HUDEP-2 (cell line): ENCODE data around the gene IL17RD.

Source experiments
- DNase-seq, 76 experiments: peaks; one replicate each; lab custom pipeline; 2025; ENCODE audit not compliant: unreplicated experiment in 76 of 76; lab: John Stamatoyannopoulos, UW

IL17RD gene

DNA sequence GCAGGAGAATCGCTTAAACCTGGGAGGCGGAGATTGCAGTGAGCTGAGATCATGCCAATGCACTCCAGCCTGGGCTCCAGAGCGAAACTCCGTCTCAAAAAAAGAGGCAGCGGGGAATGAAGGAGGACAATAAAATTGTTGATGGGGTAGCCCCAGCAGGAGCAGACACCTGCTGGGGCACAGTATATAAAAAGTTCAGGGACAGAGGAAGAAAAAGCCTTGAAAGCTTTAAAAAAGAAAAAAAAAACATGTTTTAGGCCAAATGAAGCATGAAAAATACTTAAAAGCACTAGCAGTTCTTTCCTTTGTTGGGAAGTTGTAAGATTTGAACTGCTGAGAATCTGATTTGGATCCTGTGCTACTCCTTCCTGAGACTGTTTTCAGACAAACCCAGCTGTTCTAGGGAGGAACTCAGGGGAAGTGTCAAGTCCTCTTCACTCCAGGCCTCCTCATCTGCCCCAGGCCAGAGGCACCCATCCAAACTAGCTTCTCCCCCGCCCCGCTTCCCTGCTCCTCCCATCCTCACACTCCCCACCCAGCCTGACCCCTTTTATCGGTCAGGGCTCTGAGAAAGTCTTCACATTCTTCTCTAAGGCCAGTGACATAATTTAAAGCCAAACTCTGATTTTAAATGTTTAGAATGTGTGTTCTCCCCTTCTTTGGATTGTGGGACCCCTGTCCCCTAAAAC lies 4.9 kb downstream of the IL17RD start:
- no peak for DNase-seq

DNA sequence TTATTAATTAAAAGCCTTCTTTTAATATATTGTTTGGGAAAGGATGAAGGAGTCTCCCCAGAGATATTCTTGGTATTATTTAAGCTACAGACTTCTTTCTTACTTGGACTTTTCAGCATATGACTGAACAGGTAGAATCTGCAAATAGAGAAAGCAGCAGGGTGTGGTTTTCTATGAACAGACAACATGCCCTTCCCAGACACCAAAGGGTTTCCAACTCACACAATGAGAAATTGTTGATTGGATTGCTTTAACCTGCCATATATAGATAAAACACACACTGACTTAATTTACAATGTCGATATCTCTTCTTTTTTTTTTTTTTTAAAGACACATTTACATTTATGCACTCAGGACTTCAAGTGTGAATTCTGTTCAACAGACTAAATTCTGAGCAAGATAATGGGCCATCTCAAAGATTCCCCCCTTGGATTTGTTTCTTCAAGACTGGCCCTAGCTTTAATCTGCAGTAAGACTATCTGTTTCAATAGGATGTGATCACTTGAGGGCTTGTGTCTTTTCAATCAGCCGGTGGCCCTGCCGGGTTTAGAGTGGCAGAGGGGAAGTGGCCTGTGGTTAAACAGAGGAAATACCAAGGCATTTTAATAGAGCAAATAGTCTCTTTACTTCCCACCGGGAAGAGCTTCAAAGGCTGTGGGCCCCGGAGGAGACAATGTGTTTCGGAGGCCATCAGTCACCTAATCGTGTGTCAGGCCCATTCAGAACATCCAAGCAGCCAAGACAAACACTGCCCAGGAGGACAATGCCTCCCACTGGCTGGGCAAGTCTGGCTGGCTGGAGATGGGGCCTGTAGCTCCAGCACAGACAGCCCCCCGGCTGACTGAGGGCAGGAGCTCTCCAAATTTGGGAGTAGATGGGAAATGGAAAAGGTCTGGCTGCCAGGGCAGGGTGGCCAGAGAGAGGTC lies 6.1 kb downstream of the IL17RD start:
- DNase-seq = no peak

DNA sequence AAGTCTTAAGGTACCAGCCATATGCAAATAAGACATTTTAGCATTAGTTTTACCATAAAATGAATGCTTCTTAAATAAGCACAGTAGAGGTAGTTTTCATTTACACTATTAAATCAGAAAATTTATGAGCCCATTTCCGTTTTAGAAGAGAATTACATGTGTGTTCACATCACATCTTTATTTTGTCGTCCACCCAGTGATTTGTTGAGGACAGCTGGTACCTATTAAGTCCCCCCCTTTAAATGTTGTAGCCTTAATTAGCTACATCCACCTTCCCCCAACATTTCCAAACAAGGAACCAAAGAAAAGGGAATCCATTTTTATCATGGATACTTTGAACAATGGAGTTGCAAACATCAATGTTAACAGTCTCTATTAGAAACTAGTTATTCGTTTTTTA lies 6.8 kb downstream of the IL17RD start:
- no peak for DNase-seq

DNA sequence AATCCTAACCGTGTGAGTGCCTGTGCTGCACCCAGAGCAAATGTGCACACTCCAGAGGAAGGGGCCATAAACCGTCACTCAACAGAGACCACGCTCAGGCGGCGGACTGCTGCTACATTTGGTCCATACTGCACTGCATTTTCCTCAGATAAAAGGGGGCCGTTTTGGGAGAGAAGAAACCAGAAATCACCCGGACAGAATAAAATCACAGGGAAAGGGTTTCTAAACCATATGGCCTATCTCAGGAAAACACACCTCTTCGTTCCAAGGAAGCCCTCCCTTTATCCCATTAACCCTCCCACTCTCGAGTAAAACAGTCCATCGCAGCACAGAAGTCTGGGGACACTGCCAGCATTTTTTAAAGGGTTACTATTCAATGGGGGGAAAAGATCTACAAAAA lies 7.6 kb downstream of the IL17RD start:
- no peak for DNase-seq

DNA sequence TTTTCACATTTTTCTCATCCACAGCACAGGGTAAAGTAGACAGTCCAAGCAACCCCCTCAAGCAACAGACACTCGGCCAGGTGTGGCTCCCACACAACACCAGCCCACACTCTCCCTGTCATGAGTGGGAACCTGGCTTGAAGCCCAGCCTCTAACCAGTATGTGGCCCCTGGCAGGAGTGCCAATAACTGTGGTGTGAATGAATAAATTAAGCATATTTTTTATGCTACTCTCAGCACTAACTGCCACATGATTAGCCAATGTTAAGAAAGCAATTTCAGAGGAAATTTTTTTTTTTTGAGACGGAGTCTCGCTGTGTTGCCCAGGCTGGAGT lies 9.9 kb downstream of the IL17RD start:
- no peak for DNase-seq

DNA sequence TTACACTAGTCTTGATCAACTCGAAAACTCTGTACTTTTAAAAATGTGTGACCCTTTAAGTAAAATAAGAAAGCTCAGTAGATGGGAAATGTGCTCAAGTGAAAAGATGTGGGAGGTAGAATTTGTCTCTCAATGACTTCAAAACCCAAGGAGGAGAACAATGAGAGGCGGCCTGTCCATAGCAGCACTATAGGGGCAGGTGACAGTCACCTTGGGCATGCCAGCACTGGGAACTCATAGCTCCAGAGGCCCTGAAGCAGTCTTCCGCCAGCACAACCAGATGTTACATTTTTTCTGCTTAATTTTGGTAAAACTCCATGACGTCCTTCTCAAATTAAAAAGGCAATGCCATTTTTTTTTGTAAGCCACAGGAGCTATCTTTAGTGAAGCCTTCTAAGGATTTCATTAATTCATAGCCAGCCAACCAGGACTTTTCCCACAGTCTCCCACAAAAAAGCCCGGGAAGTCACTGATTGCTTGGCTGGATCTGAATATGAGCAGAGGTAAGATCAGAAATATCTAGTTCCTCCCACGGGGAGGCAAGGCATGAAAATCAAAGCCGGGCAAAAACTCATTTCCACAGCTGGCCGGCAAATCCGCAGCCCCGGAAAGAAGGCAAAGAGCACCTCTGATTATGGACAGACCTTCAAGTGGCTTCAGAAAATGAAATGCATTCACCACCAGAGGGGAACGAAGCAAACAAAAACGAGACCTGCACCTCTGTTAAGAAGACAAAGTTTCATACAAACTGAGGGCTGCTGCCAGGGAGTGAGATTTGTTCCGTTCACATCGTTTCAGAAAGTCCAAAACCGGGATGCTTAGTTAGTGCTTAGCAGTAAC lies 10.5 kb downstream of the IL17RD start:
- DNase-seq = no peak

DNA sequence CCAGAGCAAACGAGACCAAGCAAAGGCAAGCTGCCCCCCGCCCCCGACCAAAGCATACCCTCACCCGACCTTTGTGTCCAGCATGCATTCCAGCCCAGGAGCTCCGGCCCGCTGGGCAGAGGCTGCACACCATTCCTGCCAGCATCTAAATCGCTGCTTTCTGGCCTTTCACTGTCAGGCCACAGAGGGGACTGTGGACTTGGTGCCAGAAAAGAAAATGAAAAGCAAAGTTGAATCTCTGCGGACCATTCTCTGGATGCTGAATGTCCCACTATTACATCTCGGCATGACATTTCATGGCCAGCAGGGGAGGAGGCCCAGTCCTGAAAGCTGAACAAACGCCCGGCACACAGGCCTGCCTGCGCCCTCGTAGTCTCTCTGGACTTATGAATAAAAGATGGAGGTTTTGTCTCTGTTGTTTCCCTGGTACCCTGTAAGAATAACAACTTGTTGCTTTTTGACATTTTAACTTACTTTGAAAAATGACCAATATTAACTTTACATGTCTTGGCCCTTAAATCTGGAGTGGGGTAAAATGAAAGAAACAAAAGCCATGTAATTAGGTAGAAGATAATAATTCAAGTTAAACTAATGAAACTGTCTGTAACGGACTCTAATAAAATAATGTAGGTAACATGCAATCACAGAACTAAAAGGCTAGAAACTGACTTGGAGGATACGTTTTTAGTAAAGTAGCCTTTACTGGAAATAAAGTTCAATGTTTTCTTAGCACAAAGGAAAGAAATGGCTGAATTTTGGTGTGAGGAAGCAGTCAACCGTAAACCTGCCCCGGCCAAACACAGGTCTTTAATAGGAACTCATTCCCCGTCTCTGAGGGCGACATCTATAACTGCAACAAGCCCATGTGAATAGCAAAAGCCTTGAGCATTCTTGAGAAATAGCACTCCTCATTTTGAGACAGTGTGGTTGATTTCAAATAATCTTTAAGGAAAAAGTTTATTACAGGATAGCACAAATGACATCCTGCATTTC lies 12.7 kb downstream of the IL17RD start:
- no peak for DNase-seq

DNA sequence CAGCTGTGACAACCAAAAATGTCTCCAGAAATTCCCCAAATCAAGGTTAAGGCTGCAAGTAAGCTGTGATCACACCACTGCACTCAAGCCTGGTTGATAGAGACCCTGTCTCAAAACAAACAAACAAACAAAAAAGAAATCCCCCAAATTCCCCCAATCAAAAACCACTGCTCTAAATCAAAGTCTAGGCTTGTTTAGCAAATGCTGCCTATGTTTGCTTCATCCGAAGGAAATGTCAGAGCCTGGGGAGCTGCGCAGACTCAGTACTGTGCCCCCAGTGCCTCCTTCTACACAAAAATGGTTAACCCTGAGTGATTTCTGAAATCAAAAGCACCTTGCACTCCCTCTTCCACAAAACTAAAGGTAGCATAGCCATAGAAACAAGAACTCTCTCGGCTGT lies 13.4 kb downstream of the IL17RD start:
- no peak for DNase-seq

DNA sequence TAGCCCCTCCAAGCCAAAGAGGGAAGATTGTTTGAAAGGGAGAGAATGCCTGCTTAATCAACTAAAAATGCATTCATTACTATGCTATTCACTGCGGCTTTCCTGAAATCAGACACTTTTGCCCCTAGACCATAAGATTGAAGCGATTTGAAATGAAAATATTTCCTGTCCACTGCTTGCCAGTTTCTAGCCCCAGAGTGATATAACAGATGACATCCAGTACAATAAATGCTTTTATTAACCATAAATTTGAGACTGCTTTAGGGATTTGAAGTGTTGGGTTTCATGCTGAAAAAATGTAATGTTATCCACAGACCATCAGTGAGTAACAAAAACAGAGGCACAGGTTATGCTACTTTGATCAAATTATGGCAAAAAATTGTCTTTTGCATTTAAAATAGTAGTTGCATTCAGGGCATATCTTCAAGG lies 14.1 kb downstream of the IL17RD start:
- DNase-seq = no peak

DNA sequence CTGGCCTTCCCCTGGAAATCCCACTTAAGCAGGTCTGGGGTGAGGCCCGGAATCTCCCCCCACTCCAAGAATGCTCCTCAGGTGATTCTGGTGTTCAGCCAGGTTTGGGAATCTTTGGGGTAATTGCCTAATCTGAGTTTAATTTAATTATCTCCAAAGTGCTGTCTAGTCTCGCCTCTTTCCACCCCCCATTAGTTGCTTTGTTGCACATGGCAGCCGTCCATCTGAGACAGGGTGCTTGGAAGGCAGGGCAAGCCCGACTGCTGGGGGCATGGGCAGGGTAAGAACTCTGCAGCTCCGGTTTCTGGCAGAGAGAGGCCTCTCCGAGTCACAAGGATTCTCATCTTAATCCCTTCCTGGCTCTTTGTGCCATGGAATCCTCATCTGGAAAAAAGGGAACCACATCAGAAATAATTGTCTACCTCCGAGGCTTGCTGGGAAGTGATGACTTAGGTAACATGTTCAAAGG lies 15.0 kb downstream of the IL17RD start:
- no peak for DNase-seq

DNA sequence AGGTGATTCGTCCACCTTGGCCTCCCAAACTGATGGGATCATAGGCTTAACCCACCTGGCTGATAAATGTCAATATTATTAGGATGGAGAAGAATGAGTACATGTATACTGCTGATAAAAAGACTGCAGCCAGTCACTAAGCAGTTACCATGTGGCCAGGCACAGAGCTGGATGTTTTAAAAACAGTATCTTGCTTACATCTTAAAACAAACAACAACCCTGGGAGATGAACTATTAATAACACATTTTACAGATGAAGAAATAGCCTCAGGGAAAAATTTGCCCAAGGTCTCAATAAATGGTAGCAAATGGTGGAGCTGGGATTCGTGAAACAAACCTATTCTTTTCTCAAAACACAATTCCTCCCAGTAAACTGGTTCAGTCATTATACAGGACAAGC lies 18.1 kb downstream of the IL17RD start:
- DNase-seq = no peak

DNA sequence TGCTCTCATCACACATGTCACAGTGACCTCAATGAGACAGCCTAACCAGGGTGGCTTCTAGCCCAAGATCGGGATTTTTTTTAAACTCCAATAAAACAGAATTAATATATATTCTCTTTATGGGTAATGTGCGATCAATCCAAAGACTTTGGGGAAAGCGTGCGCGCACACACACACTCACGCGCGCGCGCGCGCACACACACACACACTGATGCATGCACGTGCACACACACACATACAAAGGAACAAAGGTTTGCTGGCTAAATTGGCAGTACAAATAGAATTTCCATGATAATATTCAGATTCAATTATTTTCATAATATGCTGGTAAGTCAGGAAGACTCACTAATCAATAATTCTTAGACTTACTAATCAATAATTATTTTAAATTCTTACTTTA lies 19.3 kb downstream of the IL17RD start:
- no peak for DNase-seq

DNA sequence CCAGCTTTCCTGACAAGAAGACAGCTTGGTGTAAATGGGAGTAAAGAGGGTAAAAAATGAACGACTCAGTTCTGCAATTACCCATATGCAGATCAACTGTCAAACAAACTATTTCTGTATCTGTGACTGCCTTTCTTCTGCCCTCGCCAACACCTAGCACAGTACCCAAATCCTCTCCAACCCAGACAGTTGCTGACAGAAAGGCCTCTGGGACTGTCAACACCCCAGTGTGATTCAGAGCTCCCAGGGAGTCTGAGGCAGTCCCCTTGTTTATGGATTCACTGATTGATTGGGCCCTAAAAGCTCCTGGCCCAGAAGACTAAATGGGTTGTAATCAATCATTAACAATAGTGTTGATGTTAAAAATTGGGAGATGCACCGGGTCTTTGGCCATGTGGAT lies 20.2 kb downstream of the IL17RD start:
- no peak for DNase-seq

DNA sequence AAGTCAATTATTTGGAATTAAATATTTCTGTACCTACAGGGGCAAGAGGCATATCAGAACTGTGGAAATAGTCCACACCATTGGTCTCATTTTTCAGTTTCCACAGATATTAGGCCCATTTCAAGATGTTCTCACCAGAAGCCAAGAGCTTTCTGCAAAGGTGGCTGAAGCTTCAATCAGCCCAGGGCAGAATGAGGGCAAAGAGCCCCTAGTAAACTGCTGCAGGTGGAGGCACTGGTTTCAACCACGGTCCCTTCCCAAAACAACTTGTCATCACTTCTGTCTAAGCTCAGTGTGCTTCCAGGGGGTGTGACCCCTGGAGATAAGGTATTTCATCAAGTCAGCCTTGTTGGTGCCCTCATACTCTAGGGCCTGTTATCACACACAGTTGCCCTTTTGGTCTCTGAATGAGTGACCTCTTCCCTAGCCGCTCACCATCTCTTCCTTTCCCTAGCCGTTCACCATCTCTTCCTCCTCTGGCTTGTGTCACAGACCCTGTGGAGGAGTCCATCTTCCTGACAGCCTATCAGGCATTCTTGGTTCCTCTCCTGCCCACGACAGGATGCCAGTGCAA lies 21.2 kb downstream of the IL17RD start:
- no peak for DNase-seq

DNA sequence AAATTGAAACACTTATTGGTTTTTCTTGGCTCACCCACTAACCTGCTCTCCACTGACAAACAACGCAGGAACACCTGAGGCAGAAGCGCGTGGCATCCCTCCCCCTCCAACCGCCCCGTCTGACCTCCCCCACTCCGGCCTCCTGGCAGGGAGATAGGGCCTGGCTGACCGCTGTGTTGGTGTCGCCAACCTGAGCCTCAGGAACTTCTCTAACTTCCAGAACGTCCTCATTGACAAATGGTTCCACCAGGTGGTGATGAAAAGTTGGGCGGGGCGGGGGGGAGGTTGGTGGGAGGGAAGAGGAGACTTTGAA lies 22.8 kb downstream of the IL17RD start:
- DNase-seq = no peak

DNA sequence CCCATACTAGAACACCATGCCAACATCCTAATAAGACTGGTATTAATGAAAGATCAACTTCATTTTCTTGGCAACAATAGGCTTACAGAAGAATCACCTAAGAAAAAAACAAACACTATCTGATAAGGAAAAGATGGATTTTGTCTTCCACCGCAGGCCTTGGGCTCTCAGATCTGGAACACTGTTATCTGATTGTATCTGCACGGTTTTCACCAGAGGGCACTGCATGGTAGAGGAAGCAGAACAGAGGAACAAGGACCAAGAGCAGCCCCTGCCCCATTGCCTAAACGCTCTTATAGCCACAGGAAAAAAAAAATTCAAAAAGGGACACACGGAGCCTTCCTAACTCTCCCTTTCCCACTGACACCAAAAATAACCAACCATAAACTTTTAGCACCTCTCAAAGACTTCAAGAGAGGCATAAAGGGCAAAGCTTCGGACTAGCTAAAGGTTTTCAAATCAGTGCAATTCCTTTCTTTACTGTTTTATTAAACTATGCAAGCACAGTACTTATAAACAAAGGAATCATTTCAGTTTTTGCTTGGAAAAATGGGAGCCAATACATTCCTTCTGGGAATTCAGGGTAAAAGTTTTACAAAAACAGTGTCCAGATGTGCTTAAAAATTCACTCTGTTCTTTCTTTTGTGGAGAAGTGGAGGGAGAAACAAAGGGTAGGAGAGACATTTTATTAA lies 23.3 kb downstream of the IL17RD start:
- DNase-seq = no peak

DNA sequence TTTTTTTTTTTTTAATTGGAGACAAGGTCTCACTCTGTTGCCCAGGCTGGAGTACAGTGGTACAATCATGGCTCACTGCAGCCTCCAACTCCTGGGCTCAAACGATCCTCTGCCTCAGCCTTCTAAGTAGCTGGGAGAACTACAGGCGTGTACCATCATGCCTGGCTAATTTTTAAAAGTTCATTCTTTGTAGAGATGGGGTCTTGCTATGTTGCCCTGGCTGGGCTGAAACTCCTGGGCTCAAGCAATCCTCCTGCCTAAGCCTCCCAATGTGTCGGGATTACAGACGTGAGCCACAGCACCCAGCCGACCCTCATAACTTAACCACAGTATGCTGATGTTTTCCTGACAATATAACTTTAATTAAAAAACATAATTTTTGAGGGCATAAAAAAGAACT lies 24.3 kb downstream of the IL17RD start:
- no peak for DNase-seq

DNA sequence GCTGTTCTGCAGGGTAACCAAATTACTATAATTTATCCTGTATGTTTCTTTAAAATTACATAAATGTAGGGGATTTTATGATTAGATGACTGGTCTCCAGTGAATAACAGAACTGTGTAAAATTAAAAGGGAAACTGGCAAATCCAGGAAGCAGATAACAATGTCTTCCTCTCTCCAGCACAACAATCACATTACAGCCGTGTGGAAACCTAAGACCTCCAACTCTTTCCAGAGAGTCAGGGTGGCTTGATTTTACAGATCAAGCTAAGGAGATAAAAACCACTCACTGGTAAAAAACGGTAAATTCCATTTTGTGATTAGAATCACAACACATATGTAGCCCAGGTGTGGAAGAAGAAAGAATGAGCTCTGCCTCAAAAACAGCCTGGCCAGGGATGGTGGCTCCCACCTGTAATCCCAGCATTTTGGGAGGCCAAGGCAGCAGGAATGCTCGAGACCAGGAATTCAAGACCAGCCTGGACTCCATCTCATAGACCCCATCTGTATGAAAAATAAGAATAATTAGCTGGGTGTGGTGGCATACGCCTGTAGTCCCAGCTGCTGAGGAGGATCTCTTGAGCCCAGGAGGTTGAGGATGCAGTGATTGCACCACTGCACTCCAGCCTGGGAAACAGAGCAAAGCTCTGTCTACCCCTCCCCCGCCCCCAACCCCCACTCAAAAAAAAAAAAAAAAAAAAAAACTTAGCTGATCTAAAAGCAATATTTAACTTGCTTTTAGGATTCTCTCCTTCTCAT lies 29.0 kb downstream of the IL17RD start:
- no peak for DNase-seq

DNA sequence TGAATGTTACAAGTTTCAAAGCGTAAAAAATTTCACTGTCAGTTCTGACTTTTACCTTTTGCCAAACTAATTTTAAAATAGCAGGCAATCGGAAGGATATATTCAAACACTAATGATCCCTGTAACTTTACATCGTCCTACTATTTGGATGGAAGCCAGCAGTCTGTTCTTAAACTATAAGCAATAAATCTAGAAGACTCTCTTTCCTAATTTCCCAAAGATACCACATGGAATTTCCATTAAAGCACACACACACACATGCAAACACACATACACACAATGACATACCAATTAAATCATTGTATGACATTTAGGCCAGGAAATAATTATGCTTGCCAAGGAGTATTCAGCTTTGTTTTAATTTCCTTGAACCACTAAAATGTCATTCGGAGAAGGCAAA lies 32.0 kb downstream of the IL17RD start:
- DNase-seq = no peak
